ENCODE results near the gene SLC35A1. TPM values are rescaled to one million over a fixed set of nuclear protein-coding genes. Genes with fewer than 3 reads are reported as not detected.

The SLC35A1 gene
- polyA plus RNA-seq, 2 donors: 8.0 to 14.5 TPM

- Histone ChIP-seq H3K4me3 (ENCODE audit: low read depth in 1 of 2, low read length in 2 of 2) (no peak overlapping the region), H3K36me3 (ENCODE audit: control insufficient read depth in 2 of 2, insufficient read depth in 2 of 2, low read length in 1 of 2) (peaks cover 0 to 11% of the 10 kb centered on the region in 2 donors), H3K4me1 (ENCODE audit: control insufficient read depth in 2 of 2, insufficient read depth in 2 of 2, low read length in 1 of 2) (no peaks in the 10 kb centered on the region), H3K9me3 (ENCODE audit: control insufficient read depth in 2 of 2, insufficient read depth in 1 of 2, low read depth in 1 of 2, low read length in 1 of 2) (no peaks in the 10 kb centered on the region), H3K27me3 (ENCODE audit: control insufficient read depth in 1 of 2, insufficient read depth in 2 of 2, low read length in 2 of 2) (no peaks in the 10 kb centered on the region), H3K27ac (ENCODE audit: low read depth in 2 of 2, low read length in 1 of 2) (no peak overlapping the region)
- WGBS, 2 donors: 95 to 96% methylated on average over 4 of the region's 4 CpGs
Observed at GRCh38 chr6:87543696-87544473, 71.1 kb downstream of the SLC35A1 start.

DNA sequence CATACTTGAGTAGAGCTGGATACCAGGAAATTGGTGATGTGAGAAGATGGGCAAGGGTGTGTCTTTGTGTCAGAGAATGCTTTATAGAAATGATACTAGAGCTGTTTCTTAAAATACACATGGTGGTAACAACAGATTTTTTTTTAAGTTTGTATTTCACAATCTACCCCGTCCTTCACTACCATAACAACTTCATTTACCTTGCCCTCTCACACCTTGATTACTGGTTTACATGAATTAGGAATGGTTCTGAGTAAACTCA, 71.6 kb downstream of the SLC35A1 start:
- Histone ChIP-seq H3K4me1 (ENCODE audit: control insufficient read depth in 2 of 2, insufficient read depth in 2 of 2, low read length in 1 of 2) (no peaks in the 10 kb centered on the region), H3K9me3 (ENCODE audit: control insufficient read depth in 2 of 2, insufficient read depth in 1 of 2, low read depth in 1 of 2, low read length in 1 of 2) (no peaks in the 10 kb centered on the region), H3K27ac (ENCODE audit: low read depth in 2 of 2, low read length in 1 of 2) (no peak overlapping the region), H3K36me3 (ENCODE audit: control insufficient read depth in 2 of 2, insufficient read depth in 2 of 2, low read length in 1 of 2) (peaks cover 0 to 11% of the 10 kb centered on the region in 2 donors), H3K4me3 (ENCODE audit: low read depth in 1 of 2, low read length in 2 of 2) (no peak overlapping the region), H3K27me3 (ENCODE audit: control insufficient read depth in 1 of 2, insufficient read depth in 2 of 2, low read length in 2 of 2) (no peaks in the 10 kb centered on the region)
- WGBS, 2 donors: 91 to 94% methylated on average over 1 of the region's 1 CpG

- Histone ChIP-seq H3K27me3 (ENCODE audit: control insufficient read depth in 1 of 2, insufficient read depth in 2 of 2, low read length in 2 of 2) (no peaks in the 10 kb centered on the region), H3K4me3 (ENCODE audit: low read depth in 1 of 2, low read length in 2 of 2) (no peak overlapping the region), H3K4me1 (ENCODE audit: control insufficient read depth in 2 of 2, insufficient read depth in 2 of 2, low read length in 1 of 2) (no peaks in the 10 kb centered on the region), H3K9me3 (ENCODE audit: control insufficient read depth in 2 of 2, insufficient read depth in 1 of 2, low read depth in 1 of 2, low read length in 1 of 2) (no peaks in the 10 kb centered on the region), H3K36me3 (ENCODE audit: control insufficient read depth in 2 of 2, insufficient read depth in 2 of 2, low read length in 1 of 2) (peaks cover 0 to 4% of the 10 kb centered on the region in 2 donors), H3K27ac (ENCODE audit: low read depth in 2 of 2, low read length in 1 of 2) (no peak overlapping the region)
- 77 to 90% methylated on average over 2 of the region's 2 CpGs for WGBS, 2 donors
Observed at GRCh38 chr6:87551799-87552198, 79.0 kb downstream of the SLC35A1 start.

GRCh38 chr6:87553159-87553765, 80.5 kb downstream of the SLC35A1 start:
- Histone ChIP-seq H3K27ac (ENCODE audit: low read depth in 2 of 2, low read length in 1 of 2) (no peak overlapping the region), H3K9me3 (ENCODE audit: control insufficient read depth in 2 of 2, insufficient read depth in 1 of 2, low read depth in 1 of 2, low read length in 1 of 2) (no peaks in the 10 kb centered on the region), H3K36me3 (ENCODE audit: control insufficient read depth in 2 of 2, insufficient read depth in 2 of 2, low read length in 1 of 2) (peaks cover 0 to 4% of the 10 kb centered on the region in 2 donors), H3K4me3 (ENCODE audit: low read depth in 1 of 2, low read length in 2 of 2) (no peak overlapping the region), H3K27me3 (ENCODE audit: control insufficient read depth in 1 of 2, insufficient read depth in 2 of 2, low read length in 2 of 2) (no peaks in the 10 kb centered on the region), H3K4me1 (ENCODE audit: control insufficient read depth in 2 of 2, insufficient read depth in 2 of 2, low read length in 1 of 2) (no peaks in the 10 kb centered on the region)
- WGBS, 2 donors: 88 to 93% methylated on average over 4 of the region's 4 CpGs

DNA sequence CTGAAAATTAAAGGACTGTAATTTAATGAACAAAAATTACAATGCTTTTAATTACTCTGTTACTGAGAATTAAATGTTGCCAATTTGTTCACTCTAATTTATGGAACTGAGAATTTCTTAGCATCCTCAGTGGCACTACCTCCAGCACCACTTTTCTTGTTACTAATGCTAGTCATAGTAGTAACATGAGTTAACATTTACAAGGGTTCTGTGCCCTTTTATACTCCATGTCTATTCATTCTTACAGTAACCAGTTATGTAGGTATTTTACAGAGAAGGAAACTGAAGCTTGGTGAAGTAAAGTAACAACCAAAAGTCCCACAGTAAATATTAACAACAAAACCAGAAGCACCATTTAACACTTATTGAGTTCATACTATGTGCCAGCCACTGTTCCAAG, 82.7 kb downstream of the SLC35A1 start:
- peaks cover 0 to 4% of the 10 kb centered on the region in 2 donors for H3K36me3 ChIP-seq (ENCODE audit: control insufficient read depth in 2 of 2, insufficient read depth in 2 of 2, low read length in 1 of 2)
- no peak overlapping the region for H3K27ac ChIP-seq (ENCODE audit: low read depth in 2 of 2, low read length in 1 of 2)
- H3K27me3 ChIP-seq (ENCODE audit: control insufficient read depth in 1 of 2, insufficient read depth in 2 of 2, low read length in 2 of 2): no peaks in the 10 kb centered on the region
- H3K4me1 ChIP-seq (ENCODE audit: control insufficient read depth in 2 of 2, insufficient read depth in 2 of 2, low read length in 1 of 2): no peaks in the 10 kb centered on the region
- no peaks in the 10 kb centered on the region for H3K9me3 ChIP-seq (ENCODE audit: control insufficient read depth in 2 of 2, insufficient read depth in 1 of 2, low read depth in 1 of 2, low read length in 1 of 2)
- no peak overlapping the region for H3K4me3 ChIP-seq (ENCODE audit: low read depth in 1 of 2, low read length in 2 of 2)

DNA sequence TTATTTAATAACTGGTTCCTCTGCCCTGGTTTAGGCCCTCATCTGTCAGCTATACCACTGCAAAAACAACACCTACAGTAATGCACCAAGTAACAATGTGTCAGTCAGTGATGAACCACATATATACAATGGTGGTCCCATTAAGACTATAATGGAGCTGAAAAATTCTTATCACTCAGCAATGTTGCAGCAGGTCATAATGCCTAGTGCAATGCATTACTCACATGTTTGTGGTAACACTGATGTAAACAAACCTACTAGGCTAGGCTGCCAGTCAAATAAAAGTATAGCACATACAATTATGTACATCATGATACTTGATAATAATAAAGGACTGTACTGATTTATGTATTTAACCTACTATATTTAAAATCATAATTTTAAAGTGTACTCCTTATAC, 85.7 kb downstream of the SLC35A1 start:
- Histone ChIP-seq H3K36me3 (ENCODE audit: control insufficient read depth in 2 of 2, insufficient read depth in 2 of 2, low read length in 1 of 2) (peaks cover 3% of the 10 kb centered on the region in 2 donors), H3K4me3 (ENCODE audit: low read depth in 1 of 2, low read length in 2 of 2) (no peak overlapping the region), H3K27ac (ENCODE audit: low read depth in 2 of 2, low read length in 1 of 2) (no peak overlapping the region)

DNA sequence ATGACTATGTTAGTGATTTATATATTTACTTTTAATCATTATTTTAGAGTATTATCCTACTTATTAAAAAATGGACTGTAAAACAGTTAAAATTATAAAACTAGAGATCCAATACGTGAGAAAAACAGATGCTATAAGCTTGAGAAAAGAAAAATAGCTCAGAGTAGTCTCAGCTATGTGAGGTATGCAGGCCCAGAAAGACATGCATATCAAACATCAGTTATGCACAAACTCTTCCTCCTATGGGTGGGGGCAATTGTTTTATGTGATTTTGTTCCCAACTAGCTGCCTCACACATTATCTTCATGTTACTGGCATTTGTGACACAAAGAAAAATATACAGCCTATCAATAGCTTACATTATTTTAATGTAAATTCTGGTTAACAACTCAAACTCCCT, 88.2 kb downstream of the SLC35A1 start:
- Histone ChIP-seq H3K27ac (ENCODE audit: low read depth in 2 of 2, low read length in 1 of 2) (no peak overlapping the region), H3K4me3 (ENCODE audit: low read depth in 1 of 2, low read length in 2 of 2) (no peak overlapping the region), H3K9me3 (ENCODE audit: control insufficient read depth in 2 of 2, insufficient read depth in 1 of 2, low read depth in 1 of 2, low read length in 1 of 2) (no peaks in the 10 kb centered on the region), H3K36me3 (ENCODE audit: control insufficient read depth in 2 of 2, insufficient read depth in 2 of 2, low read length in 1 of 2) (peaks cover 0 to 3% of the 10 kb centered on the region in 2 donors), H3K4me1 (ENCODE audit: control insufficient read depth in 2 of 2, insufficient read depth in 2 of 2, low read length in 1 of 2) (no peaks in the 10 kb centered on the region), H3K27me3 (ENCODE audit: control insufficient read depth in 1 of 2, insufficient read depth in 2 of 2, low read length in 2 of 2) (no peaks in the 10 kb centered on the region)
- WGBS, 2 donors: 85 to 89% methylated on average over 1 of the region's 1 CpG

More for the DNA sequence above, 85.7 kb downstream of the SLC35A1 start:
- no peaks in the 10 kb centered on the region for H3K27me3 ChIP-seq (ENCODE audit: control insufficient read depth in 1 of 2, insufficient read depth in 2 of 2, low read length in 2 of 2)
- no peaks in the 10 kb centered on the region for H3K4me1 ChIP-seq (ENCODE audit: control insufficient read depth in 2 of 2, insufficient read depth in 2 of 2, low read length in 1 of 2)
- H3K9me3 ChIP-seq (ENCODE audit: control insufficient read depth in 2 of 2, insufficient read depth in 1 of 2, low read depth in 1 of 2, low read length in 1 of 2): no peaks in the 10 kb centered on the region

Other genes with a start within 250 kb of the SLC35A1 start
- 1 to 10 TPM; 2.8 to 4.0 TPM for gene SMIM8, start 150.4 kb upstream of the SLC35A1 start, polyA plus RNA-seq
- gene GJB7, start 143.7 kb upstream of the SLC35A1 start, polyA plus RNA-seq: not detected
- gene C6orf163, start 128.2 kb upstream of the SLC35A1 start, polyA plus RNA-seq: 1 to 10 TPM in 1 of 2 donors, under 1 TPM in 1; 0.16 to 1.8 TPM
- under 1 TPM; 0.04 to 0.06 TPM for gene CFAP206, start 65.0 kb upstream of the SLC35A1 start, polyA plus RNA-seq
- gene RARS2, start 117.0 kb downstream of the SLC35A1 start, polyA plus RNA-seq: 10 to 100 TPM in 1 of 2 donors, 1 to 10 TPM in 1; 7.9 to 16.1 TPM
- 1 to 10 TPM; 8.1 to 8.5 TPM for gene ORC3, start 117.2 kb downstream of the SLC35A1 start, polyA plus RNA-seq
- gene AKIRIN2, start 229.3 kb downstream of the SLC35A1 start, polyA plus RNA-seq: 10 to 100 TPM; 24.1 to 29.6 TPM